Heart right ventricle (tissue), 16 donors: ENCODE data around the gene PLXNB2. TPM values are rescaled to one million over a fixed set of nuclear protein-coding genes. Genes with fewer than 3 reads are reported as not detected.
A peak's percentile ranks its signal among the peaks of the same experiment; 100 is the strongest.

ENCODE experiments used
- ATAC-seq, 8 donors: fragments of 200-7000 bp; cut with Tn5 transposase; one replicate each; pipeline ENCODE4 v1.9.1; 2020; ENCODE audit warnings: mild to moderate bottlenecking in 8 of 8, moderate library complexity in 8 of 8, moderate number of reproducible peaks in 1 of 8
- DNase-seq, 2 donors: peaks; one replicate each; pipeline ENCODE4 v3.0.0-alpha.2; 2020
- H3K27ac ChIP-seq, 10 donors: fragments of 200-600 bp; sonication (generic) in 2 of 10; one replicate each; pipeline versions ENCODE4 v1.5.0 to v1.8.0; 2020 to 2022; ENCODE audit warnings: mild to moderate bottlenecking in 3 of 10
- H3K27me3 ChIP-seq, 7 donors: fragments of 200-600 bp; one replicate each; pipeline ENCODE4 v1.8.0; 2021 to 2022; ENCODE audit warnings: mild to moderate bottlenecking in 2 of 7
- H3K36me3 ChIP-seq, 9 donors: fragments of 200-600 bp; sonication (generic) in 1 of 9; one replicate each; pipeline versions ENCODE4 v1.5.0 to v1.8.0; 2020 to 2022; ENCODE audit warnings: mild to moderate bottlenecking in 2 of 9
- H3K4me1 ChIP-seq, 9 donors: fragments of 200-600 bp; sonication (generic) in 1 of 9; one replicate each; pipeline versions ENCODE4 v1.5.0 to v1.8.0; 2020 to 2022; ENCODE audit warnings: mild to moderate bottlenecking in 4 of 9
- H3K4me3 ChIP-seq, 10 donors: fragments of 200-600 bp; sonication (generic) in 2 of 10; one replicate each; pipeline versions ENCODE4 v1.5.0 to v1.8.0; 2020 to 2022; ENCODE audit warnings: mild to moderate bottlenecking in 7 of 10, moderate library complexity in 2 of 10
- H3K9me3 ChIP-seq, 11 donors: fragments of 200-600 bp in 10 of 11; sonication (generic) in 2 of 11; one replicate each; pipeline versions ENCODE4 v1.5.0 to v1.8.0; 2013 to 2022; ENCODE audit warnings: mild to moderate bottlenecking in 2 of 11, control low read depth in 1 of 11, moderate library complexity in 1 of 11
- WGBS, 2 donors: extraction: QIAGEN DNeasy Blood & Tissue Kit; methylation state at CpG; one replicate each; pipeline ENCODE4 v1.1.7; 2013; ENCODE audit warnings: inconsistent platforms in 1 of 2; 5-methylcytosine and 5-hydroxymethylcytosine counted together
- intact Hi-C, 10 donors: fragments of 100-400 bp; cut with DNase I; formaldehyde crosslinking; loops; one replicate each; pipeline versions ENCODE4 v1.11.1 to v1.14.2; 2022
- polyA plus RNA-seq, 2 donors: library from polyadenylated mRNA; stranded (reverse); fragments of 200-250 nt; gene quantifications; one replicate each; pipeline ENCODE4 v1.2.3, GENCODE V29; 2013
- total RNA-seq, 10 donors: library from RNA; stranded (reverse); fragmentation: NEBNext Ultra II Directional in 3 of 10; extraction: Animal tissue kit (Norgen Biotek cat#: 25700) in 3 of 10; gene quantifications; one replicate each; pipeline versions ENCODE4 v1.2.1 to v1.2.4, GENCODE V29; 2021 to 2023
- TF ChIP-seq, protein P1 (sequence below), 9 donors: fragments of 200-600 bp; sonication (generic) in 2 of 9; IDR thresholded peaks; one replicate each; pipeline versions ENCODE4 v1.5.0 to v1.8.0; 2021 to 2022; ENCODE audit warnings: antibody characterized with exemption in 9 of 9, mild to moderate bottlenecking in 5 of 9, moderate library complexity in 1 of 9
- donor health status: Arrhythmogenic right ventricular cardiomyopathy.
- donor health status: ischemic (EF 13 %, LVEDD 7.1; RV severe dilation, severe dysfunction).
- donor health status: healthy with polysubstance abuse.
- donor health status: DM: no; HTN: yes; CAD: no.
- donor health status: DM: no; HTN: no; CAD: no.
- donor health status: ischemic (EF 25% LVEDD 6.9; RV normal size, moderate dysfunction).
- donor health status: ischemic (EF 25% LVEDD 5.7; RV mildly dilated, moderate dysfunction).
- donor health status: healthy.
- donor health status: DM: yes; HTN: yes; CAD: no.
- donor health status: Ischemic cardiomyopathy.
- donor health status: ischemic (EF 35%, LVEDD 5.7; RV mildly dilated, moderate dysfunction).
- donor health status: nonischemic (EF 11% LVEDD 7.7; RV severe dilation, severe dysfunction).
- donor health status: DM: yes; HTN: yes; CAD: no.
- donor health status: PGD.
- donor health status: ischemic (EF 29% LVEDD 5.4; RV normal size, mild dysfunction).
- donor health status: nonischemic (EF 23%, LVEDD 6.1; RV moderate dilation, normal function).

Gene PLXNB2
- total and polyA plus RNA-seq, 12 donors: 33.5 to 101 (median 57.8) TPM

DNA sequence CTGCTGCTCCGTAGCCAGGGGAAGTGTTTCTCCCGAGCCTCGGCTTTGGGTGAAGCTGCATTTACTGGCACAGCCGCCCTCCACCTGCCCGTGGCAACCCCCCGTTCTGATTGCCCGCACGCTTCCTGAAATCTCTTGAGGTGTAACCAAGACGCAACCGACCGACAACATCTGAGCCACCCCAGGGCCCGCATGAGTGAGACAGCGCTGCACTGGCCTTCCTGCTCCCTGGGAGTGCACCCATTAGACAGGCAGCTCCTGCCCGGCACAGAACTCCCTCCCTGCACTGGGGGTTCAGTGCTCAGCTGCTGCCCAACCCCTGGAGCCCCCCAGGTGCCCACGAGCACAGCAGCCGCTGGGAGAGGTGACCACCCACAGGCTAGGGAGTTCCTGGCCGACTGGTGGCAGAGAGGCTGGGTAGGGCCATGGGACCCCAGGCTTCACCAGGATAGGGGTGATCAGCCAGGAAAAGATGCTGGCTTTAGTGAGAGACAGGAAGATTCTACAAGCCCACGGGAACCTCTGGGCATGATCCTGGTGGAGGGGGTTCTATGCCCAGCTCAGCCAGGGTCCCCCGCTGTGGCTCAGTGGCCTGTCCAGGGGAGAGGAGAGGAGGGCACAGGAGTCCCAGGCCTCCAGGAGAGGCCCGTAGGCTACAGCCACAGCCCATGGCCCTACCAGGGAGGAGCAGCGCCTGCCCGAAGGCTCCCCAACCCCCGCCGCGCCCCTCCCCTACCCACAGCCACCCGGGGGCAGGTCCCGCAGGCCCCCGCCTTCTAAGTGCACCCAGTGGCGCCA, 14.6 kb downstream of the PLXNB2 start:
- intact Hi-C loops: loop anchor here in 2 of 10 donors (5.0 kb wide), 1 partner anchor 34 kb away; the partner anchor contains the start of gene DENND6B (in 2 of the 2)
- 48 to 56% methylated on average over 29 of the region's 29 CpGs for WGBS, 2 donors
- H3K4me3 ChIP-seq: peak overlapping the region in 9 of 10 donors; percentile 3 to 44 (median 35)
- ATAC-seq (no peak), DNase-seq (no peak)
- peaks cover 0 to 55% (median 24%) of the 10 kb centered on the region in 9 donors for H3K36me3 ChIP-seq
- H3K27me3 ChIP-seq: peaks cover 0 to 10% (median 0%) of the 10 kb centered on the region in 7 donors
- peak overlapping the region; percentile 39 to 96 (median 90) for H3K27ac ChIP-seq
- H3K4me1 ChIP-seq: peaks cover 35 to 61% (median 46%) of the 10 kb centered on the region in 9 donors
- TF ChIP-seq, protein P1, sequence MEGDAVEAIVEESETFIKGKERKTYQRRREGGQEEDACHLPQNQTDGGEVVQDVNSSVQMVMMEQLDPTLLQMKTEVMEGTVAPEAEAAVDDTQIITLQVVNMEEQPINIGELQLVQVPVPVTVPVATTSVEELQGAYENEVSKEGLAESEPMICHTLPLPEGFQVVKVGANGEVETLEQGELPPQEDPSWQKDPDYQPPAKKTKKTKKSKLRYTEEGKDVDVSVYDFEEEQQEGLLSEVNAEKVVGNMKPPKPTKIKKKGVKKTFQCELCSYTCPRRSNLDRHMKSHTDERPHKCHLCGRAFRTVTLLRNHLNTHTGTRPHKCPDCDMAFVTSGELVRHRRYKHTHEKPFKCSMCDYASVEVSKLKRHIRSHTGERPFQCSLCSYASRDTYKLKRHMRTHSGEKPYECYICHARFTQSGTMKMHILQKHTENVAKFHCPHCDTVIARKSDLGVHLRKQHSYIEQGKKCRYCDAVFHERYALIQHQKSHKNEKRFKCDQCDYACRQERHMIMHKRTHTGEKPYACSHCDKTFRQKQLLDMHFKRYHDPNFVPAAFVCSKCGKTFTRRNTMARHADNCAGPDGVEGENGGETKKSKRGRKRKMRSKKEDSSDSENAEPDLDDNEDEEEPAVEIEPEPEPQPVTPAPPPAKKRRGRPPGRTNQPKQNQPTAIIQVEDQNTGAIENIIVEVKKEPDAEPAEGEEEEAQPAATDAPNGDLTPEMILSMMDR (IDR thresholded peaks at IDR 0.05): no peak
- no peaks in the 10 kb centered on the region for H3K9me3 ChIP-seq

GRCh38 chr22:50289942-50290630, 17.4 kb downstream of the PLXNB2 start:
- H3K4me1 ChIP-seq: peaks cover 24 to 35% (median 29%) of the 10 kb centered on the region in 9 donors
- peaks cover 0 to 10% (median 0%) of the 10 kb centered on the region in 7 donors for H3K27me3 ChIP-seq
- H3K9me3 ChIP-seq: no peaks in the 10 kb centered on the region
- TF ChIP-seq, protein P1 (IDR thresholded peaks at IDR 0.05): no peak
- H3K36me3 ChIP-seq: peaks cover 0 to 74% (median 46%) of the 10 kb centered on the region in 9 donors
- DNase-seq (no peak), ATAC-seq (no peak)
- WGBS, 2 donors: 90 to 92% methylated on average over 37 of the region's 37 CpGs
- intact Hi-C loops: loop anchor here in 3 of 10 donors (5.0 kb wide), 2 partner anchors 32 to 37 kb away; partner anchors contain the start of gene DENND6B (in 2 of the 3)
- H3K27ac ChIP-seq: no peak overlapping the region
- H3K4me3 ChIP-seq: no peak overlapping the region

DNA sequence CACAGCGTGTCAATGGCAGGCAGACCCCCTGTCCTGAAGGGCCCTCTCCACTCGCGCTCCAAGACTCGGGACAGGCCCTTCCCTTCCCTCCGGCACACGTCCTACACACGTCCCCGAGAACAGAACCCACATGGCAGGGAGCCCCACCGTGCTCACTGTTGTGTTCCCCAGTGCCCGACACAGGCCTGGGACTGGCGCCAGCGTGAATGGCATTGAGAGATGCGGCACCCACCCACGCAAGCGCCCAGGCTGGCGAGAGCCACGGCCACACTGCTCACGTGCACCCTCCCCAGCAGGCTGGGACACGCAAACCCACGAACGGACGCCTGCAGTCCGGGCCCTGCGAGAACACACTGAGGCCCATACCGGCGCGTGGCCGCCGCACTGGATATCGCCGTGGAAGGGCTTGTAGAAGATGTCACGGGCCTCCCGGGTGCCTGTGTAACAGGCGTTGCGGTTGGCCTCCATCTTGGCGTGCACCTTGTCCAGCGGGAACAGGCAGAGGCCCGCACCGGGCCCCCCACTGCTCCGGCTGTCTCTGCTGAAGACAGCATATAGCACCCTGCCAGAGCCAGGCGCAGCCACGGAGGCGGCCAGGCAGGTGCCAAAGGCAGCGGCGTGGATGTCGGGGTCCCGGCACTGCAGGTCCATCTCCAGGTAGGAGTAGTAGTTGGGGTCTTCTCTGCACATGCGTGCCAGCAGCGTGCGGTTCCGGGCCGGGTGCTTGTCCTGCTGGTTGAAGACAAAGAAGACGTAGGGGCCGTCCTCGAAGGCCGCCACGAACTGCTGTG, 18.1 kb downstream of the PLXNB2 start:
- no peak for DNase-seq
- 92 to 95% methylated on average over 57 of the region's 57 CpGs for WGBS, 2 donors
- Histone ChIP-seq H3K4me3 (no peak overlapping the region), H3K27me3 (peaks cover 0 to 10% (median 0%) of the 10 kb centered on the region in 7 donors), H3K36me3 (peaks cover 0 to 75% (median 46%) of the 10 kb centered on the region in 9 donors), H3K9me3 (no peaks in the 10 kb centered on the region), H3K27ac (no peak overlapping the region), H3K4me1 (peaks cover 19 to 28% (median 21%) of the 10 kb centered on the region in 9 donors)
- TF ChIP-seq, protein P1 (IDR thresholded peaks at IDR 0.05): no peak
- ATAC-seq: no peak
- intact Hi-C loops: loop anchor here in 1 of 10 donors (5.0 kb wide), 1 partner anchor 33 kb away; no protein-coding TSS in a partner anchor
